HG02759 (cell line): Measurements from ENCODE around the gene TMEM31.
"Not testable (repeated sequence)": the region's sequence is repeated elsewhere in the genome, so short reads cannot be mapped to it uniquely, and the experiment has no call there.

Experiments
- ATAC-seq: cut with Tn5 transposase; IDR thresholded peaks from one replicate; pipeline ENCODE4 v1.9.1; 2021; ENCODE audit warnings: mild to moderate bottlenecking, moderate library complexity; ENCODE audit not compliant: unreplicated experiment

The TMEM31 gene

DNA sequence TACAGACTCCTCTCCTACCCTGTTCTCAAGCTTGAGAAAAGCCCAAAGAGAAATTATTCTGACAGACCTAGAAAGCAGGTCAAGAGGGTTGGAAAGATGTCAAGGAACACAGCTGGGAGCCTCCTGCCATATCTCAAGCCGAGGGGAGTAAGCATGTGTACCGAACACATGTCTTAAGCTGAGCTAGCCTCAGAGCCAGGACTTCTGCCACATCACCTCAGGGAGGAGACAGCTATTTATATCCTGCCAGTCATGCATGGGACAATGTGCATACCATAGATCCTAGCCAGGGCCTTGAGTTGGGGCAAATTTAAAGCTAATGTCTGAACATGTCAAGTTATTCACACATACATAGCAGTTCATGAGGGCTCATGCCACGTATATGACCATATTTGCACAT lies 11.8 kb downstream of the TMEM31 start:
- ATAC-seq: no peak

DNA sequence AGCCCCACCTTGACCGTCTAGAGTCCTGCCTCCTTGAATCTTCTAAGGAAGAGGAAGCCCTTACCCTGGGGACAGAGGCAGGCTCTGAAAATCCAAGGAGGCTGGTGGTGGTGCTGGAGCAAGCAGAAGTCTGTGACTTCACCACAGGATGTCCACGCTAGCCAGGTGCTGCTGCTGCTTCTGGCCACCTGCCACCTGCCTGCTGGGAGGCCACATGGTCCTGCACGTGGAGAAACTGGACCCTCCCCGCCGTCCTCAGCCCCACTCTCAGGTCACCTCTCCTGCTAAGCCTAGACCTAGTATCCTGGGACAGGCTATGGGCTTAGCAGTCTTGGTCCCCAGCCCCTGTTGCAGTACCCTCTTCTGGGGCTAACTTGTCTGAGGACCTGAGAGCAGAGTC lies 15.8 kb downstream of the TMEM31 start:
- ATAC-seq: no peak

DNA sequence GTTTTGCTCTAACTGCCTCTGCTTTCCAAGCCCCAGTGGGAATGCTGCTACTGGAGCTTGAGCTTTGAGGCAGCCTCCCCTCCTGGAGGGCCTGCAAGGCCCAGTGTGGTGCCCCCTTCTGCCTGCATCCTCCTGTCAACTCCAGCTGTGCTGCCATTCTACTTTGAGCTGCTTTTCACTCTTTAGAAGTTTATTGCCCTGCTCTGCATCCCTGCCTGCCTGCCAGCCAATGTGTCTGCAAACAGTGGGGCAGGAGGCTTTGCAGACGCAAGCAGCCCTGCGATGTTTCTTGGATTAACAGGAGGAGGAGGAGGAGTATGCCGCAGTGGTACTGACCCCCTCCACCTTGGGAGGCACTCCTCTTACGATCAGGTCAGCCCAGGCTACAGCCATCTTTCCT lies 16.4 kb downstream of the TMEM31 start:
- ATAC-seq: no peak

- ATAC-seq: no peak
Measured at GRCh38 chrX:103729015-103729414, 18.3 kb downstream of the TMEM31 start.

GRCh38 chrX:103730147-103730795 lies 19.6 kb downstream of the TMEM31 start:
- no peak for ATAC-seq

GRCh38 chrX:103730796-103731493 lies 20.2 kb downstream of the TMEM31 start:
- no peak for ATAC-seq

DNA sequence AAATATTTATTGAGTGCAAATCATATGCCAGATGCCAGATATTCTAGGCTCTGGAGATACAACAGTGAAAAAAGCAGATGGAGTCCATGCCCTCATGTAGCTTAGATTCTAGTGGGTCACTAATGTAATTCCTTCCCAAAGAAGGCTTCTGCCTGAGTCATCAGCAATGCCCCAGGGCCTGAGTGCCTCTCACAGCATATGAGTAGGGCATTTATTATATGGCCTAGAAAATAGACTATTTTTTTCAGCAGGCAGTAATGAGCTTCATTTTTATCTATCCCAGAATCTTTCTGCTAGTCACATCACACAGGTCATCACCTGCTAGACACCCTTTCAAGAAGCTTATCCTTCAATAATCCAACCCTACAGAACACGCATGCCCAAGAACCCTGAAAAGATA lies 22.3 kb downstream of the TMEM31 start:
- ATAC-seq: no peak

DNA sequence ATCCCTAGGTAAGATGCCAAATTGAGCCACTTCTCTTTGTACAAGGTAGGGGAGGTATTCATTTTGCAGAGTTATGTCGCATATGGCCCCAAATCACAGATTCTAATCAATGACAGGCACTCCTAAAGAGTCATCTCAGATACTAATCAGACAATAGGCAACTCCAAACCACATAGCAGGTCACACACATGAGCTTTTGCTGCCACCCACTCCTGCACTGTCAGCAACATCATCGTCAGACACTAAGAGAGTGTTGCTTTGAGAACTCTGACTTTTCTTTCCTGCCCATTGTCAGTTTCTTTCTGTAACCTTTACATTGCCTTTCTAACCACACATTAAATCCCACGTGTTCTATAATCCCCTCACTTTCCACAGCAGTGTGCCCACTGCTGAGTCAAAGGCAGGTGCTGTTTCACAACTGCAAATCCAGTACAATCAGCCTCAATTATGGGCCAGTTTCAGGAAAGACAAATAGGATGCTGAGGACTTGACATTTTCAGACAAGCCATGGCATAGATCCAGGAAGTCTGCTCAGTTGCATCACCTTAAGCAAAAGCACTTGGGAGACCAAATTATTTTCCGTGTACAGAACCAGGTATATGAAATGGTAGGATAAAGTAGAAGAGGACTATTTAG lies 23.5 kb downstream of the TMEM31 start:
- no peak for ATAC-seq

DNA sequence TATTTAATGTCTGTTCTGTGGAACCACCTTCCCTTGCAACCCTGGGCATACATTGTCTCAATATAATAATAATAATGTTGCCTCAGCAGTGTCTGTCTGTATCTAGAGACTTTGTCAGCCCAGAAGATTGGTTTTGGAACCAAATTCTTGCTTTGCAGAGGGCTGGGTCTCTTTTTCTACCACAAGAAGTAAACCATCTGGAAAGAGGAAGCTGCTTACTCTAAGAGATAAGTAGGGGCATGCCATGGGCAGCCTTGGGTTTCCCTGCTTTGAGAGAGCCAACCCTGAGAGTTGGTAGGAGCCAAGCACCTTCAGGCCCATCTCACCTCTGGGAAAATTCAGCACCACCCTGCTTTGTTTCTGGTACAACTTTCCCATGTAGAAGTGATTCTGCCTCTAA lies 27.0 kb downstream of the TMEM31 start:
- ATAC-seq: no peak

GRCh38 chrX:103739421-103739820 lies 28.7 kb downstream of the TMEM31 start:
- ATAC-seq: no peak

DNA sequence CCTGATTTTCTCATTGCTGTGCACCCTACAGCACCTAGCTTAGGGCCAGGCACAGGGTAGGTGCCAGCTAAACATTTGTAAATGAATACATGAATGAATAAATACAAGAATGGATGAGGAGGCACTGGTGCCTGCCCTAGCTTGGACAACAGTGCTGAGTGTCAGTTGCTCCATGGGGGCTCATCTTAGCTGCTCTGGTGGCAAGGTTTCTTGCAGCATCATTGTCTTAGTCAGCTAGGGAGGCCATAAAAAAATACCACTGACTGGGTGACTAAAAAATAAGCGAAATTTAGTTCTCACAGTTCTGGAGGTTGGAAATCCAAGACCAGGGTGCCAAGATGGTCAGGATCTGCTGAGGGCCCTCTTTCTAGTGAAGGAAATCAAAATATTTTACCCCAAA lies 31.2 kb downstream of the TMEM31 start:
- no peak for ATAC-seq

DNA sequence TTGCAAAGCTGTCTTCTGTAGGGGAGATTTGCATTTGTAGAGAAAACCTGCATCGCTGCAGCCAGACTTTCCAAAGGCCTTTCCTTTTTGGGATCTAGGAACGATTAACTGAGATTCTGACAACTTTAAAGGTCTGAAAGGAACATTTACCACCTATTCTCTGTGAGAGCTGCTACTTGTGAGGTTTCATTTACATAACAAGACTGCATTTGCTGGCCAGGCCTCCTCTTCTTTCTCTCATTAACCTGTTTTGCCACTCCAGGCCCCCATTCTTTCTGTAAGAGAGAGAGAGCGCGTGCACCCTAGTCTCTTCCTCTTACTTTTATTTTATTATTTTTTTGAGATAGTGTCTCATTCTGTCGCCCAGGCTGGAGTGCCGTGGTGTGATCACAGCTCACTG lies 31.6 kb downstream of the TMEM31 start:
- ATAC-seq: no peak

GRCh38 chrX:103747163-103747562 lies 36.5 kb downstream of the TMEM31 start:
- no peak for ATAC-seq

DNA sequence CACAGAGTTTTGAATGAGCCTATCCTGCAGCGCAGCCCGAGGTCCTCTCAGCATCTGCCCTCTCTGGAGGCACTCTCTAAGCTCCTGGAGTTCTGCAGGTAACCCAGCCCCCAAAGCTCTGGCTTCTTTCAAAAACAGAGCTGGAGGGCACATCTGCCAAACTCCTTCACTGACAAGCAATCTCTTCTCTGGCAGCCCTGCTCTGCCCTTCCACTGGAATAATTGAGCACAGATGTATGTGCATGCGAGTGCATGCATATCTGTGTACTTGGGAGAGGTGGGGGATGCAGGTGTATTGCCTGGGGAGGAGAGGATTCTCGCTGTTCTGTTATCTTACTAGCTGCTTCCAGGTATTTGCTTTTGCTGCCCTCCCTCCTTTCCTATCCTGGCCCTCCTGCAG lies 43.7 kb downstream of the TMEM31 start:
- no peak for ATAC-seq

DNA sequence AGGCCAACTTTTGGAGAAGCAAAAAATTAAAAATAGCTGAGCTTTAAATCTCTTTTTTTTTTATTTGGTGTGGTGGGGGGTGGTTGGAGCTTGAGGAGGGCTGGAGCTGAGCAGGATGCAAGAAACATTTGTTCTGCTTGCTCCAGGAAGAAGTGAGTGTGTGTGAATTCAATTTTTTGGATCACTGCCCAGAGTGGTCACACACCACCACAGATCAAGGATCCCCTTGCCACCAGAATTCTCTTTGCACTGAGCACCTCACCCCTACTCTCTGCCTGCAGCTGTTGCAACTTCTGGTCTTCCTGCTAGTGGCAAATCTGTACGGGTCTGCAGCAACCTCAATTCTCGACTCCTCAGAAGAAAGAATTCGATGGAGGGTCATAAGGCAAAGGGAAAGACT lies 46.0 kb downstream of the TMEM31 start:
- ATAC-seq: no peak

GRCh38 chrX:103758555-103758954 lies 47.8 kb downstream of the TMEM31 start:
- ATAC-seq: no peak

GRCh38 chrX:103763541-103763940 lies 52.8 kb downstream of the TMEM31 start:
- ATAC-seq: not testable (repeated sequence)
